GM12875 (cell line): ENCODE measurements around the gene NCOR2.

Experiments used
- H3K4me3 ChIP-seq: one replicate; pipeline ENCODE4 v1.5.1; 2011; ENCODE audit warnings: low read depth, low read length, control low read depth
- TF ChIP-seq, protein P1 (sequence below): IDR thresholded peaks from 2 replicates; pipeline ENCODE4 v1.5.1; 2011; ENCODE audit warnings: low read depth, mild to moderate bottlenecking, control low read depth, inconsistent platforms, low read length, moderate library complexity, borderline replicate concordance; ENCODE audit not compliant: insufficient read depth

NCOR2 gene

DNA sequence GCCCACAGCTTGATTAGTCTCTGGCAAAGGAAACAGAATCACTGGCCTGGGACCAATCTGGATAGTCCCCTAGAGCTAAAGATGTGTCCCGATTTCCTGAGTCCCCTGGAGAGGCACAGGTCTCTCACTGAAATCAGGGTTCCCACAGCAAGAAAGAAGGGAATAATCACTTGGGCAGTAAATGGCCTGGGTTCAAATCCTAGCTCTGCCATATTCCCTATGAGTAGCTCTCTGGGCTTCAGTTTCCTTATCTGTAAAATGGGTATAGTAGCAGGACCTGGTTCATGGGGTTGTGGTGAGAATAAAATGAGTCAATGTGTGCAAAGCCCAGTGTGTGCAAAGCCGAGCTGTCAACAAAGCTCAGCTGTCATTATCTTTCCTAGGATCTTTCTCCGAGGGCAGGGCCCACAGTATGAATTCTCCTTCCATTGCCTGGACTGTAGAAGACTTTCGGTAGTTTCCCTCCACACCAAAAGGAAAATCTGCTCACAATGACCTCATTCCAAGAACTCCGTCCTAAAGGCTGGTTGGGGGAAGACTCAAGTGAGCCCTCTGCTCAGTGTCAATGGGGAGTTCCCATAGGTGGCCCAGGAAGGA is 12.6 kb upstream of the NCOR2 start:
- TF ChIP-seq, protein P1, sequence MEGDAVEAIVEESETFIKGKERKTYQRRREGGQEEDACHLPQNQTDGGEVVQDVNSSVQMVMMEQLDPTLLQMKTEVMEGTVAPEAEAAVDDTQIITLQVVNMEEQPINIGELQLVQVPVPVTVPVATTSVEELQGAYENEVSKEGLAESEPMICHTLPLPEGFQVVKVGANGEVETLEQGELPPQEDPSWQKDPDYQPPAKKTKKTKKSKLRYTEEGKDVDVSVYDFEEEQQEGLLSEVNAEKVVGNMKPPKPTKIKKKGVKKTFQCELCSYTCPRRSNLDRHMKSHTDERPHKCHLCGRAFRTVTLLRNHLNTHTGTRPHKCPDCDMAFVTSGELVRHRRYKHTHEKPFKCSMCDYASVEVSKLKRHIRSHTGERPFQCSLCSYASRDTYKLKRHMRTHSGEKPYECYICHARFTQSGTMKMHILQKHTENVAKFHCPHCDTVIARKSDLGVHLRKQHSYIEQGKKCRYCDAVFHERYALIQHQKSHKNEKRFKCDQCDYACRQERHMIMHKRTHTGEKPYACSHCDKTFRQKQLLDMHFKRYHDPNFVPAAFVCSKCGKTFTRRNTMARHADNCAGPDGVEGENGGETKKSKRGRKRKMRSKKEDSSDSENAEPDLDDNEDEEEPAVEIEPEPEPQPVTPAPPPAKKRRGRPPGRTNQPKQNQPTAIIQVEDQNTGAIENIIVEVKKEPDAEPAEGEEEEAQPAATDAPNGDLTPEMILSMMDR: no peak
- no peak overlapping the region for H3K4me3 ChIP-seq

DNA sequence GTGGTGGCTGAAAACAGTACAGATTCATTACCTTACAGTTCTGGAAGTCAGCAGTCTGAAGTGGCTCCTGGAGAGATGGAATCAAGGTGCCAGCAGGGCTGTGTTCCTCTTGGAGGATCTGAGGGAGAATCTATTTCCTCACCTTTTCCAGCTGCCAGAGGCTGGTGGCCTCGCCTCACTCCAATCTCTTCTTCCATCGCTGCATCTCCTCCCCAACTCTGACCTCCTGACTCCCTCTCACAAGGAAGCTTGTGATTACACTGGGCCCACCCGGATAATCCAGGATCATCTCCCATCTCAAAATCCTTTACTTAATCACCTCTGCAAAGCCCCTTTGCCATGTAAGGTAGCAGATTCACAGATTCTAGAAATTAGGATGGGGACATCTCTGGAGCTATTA is 11.4 kb upstream of the NCOR2 start:
- no peak overlapping the region for H3K4me3 ChIP-seq
- TF ChIP-seq, protein P1: no peak

DNA sequence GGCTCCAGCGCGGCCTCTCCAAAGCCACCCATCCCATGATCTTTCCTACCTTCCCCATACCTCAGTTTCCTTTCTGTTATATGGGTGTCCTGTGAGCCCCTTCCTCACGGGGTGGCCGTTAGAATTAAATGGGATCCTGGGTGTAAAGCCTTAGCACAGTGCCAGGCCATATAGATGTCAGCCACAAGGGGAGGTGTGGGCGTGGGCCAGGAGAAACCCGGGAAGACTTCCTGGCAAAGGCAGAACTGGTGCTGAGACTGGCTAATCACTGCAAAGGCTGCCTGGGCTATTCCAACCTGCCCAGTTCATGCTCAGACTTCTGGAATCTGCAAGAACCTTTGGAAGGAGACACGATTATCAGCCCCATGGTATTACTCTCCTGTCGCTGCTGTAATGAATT is 11.0 kb upstream of the NCOR2 start:
- TF ChIP-seq, protein P1: no peak
- no peak overlapping the region for H3K4me3 ChIP-seq

DNA sequence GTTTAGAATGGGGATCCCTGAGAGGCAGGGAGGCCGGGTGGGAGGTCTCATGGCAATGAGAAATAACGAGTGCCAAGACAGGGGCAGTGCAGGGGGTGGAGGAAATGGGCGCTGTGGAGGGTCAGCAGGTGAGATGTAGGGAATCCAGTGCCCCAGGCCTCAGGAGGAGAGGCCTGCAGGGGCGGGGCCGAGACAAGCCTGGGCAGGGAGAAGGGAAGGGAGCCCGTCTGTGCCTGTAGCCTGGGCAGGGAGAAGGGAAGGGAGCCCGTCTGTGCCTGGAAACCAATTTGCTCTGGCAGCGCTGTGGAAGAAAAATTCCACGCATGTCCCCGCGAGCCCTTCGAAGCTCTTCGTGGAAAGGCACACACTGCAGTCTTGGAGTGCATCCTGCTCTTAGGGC is 10.6 kb upstream of the NCOR2 start:
- TF ChIP-seq, protein P1: no peak
- no peak overlapping the region for H3K4me3 ChIP-seq

DNA sequence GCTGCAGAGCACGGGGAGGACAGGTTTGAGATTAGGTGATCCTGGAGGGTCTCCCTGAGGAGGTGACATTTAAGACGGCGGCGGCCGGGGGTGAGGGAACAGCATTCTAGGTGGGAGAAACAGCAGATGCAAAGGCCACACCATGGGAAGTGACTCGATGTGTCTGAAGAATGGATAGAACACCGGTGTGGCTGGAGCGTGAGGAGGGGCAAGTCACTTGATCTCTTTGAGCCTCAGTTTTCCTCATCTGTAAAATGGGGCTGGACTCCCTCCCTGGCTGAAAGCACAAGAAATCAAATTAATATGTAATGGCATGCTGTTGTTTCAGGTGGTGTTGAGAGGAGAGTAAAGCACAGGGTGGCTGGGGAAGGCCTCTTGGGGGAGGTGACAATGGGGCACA is 10.0 kb upstream of the NCOR2 start:
- TF ChIP-seq, protein P1: no peak
- no peak overlapping the region for H3K4me3 ChIP-seq

DNA sequence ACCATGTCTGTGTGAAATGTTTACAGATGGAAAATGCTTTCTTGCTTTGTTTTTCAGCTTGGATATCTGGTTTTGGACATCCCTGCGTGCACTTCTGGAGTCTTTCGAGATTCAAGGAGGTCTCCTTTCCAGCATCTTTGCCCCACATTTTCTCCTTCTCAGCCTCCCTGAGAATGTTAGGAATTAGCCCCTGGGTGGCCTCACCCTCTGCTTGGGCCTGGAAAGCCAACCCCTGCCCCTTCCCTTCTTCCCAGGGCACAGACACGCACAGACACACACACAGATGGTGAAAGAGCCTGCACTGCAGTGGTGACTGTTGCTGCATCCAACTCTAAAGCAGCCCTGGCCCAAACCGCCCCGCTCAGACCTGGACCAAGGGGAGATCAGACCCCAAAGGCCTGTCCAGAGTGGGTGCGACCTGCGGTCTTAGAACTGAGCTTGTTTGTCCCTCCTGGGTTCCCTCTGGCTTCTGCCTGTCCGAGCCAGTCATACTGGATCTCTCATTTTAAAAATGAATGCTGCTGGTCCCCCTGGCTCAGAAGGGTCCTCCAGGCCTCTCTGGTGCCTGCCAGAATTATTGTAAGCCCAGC is 8.7 kb upstream of the NCOR2 start:
- TF ChIP-seq, protein P1: no peak
- no peak overlapping the region for H3K4me3 ChIP-seq
